HFF-Myc (cell line): ENCODE measurements around the gene SYNE2.

Experiments used
- DNase-seq: peaks from one replicate; pipeline ENCODE4 v3.0.0-alpha.2; 2011; ENCODE audit warnings: low read depth; ENCODE audit errors: extremely low read depth
- H3K4me3 ChIP-seq: replicated peaks from 2 replicates; pipeline ENCODE4 v1.5.1; 2011; ENCODE audit warnings: low read depth, mild to moderate bottlenecking, control low read depth, low read length
- CTCF ChIP-seq: IDR thresholded peaks from 2 replicates; pipeline ENCODE4 v1.5.1; 2012; ENCODE audit warnings: mild to moderate bottlenecking, low read depth, low read length, control low read depth; ENCODE audit errors: missing control alignments

The SYNE2 gene

DNA sequence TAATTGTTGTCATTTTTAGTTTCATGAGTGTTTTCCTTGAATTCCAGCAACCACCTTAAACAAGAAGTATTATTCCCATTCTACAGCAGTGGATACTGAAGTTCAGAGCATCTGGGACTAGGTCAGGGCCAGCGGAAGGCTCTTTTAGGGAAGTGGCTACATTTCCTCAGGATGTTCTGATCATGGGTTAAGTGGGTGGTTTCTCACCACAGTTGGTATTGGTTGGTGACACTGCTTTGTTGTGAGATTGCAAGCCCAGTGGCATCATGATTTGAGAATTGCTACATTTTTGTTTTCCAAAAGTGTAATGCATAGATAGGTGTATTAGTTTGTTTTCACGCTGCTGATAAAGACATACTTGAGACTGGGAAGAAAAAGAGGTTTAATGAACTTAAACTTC lies 47.1 kb downstream of the SYNE2 start:
- H3K4me3 ChIP-seq, result no peak overlapping the region
- no peak for TF ChIP-seq CTCF
- no peak for DNase-seq

DNA sequence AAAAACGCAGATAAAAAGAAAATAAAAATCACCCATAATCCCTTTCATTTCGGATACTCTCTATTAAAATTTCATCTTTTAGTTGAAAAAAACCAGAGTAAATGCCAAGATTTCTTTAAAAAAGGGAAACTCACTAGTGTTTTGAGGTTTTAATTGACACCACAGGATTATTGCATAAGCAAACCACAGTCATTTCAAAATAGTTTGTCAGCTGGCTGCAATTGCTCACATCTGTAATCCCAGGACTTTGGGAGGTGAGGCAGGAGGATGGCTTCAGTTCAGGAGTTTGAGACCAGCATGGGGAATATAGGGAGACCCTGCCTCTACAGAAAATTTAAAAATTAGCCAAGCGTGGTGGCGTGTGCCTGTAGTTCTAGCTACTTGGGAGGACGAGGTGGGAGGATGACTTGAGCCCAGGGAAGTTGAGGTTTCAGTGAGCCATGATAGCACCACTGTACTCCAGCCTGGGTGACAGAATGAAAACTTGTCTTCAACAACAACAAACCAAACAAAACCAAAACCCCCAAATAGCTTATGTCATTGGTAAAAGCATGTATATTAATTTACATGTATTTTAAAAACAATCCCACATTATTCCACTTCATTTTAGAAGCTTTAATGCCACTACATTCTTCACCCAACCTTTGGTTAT lies 48.8 kb downstream of the SYNE2 start:
- no peak overlapping the region for H3K4me3 ChIP-seq
- DNase-seq, result no peak
- no peak for TF ChIP-seq CTCF

DNA sequence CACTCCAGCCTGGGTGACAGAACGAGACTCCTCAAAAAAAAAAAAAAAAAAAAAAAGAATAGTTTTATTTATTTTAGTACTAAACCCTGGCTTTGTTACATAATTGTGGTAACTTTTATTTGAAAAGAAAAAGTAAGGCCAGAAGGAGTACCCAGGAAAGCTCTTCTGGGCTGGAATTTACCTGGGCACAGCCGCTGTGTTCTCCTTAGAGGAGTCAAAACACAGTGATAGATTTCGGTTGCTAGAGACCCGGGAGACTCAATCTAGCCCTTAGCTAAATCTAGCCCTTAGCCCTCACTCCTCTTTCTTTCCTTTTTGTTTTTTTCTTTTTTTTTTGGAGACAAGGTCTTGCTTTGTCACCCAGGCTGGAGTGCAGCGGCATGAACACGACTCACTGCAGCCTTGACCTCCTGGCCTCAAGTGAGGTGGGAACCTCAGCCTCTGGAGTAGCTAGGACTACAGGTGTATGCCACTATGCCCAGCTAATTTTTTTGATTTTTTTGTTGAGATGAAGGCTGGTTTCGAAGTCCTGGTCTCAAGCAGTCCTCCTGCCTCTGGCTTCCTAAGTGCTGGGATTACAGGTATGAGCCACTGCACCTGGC lies 49.7 kb downstream of the SYNE2 start:
- DNase-seq, result no peak
- no peak overlapping the region for H3K4me3 ChIP-seq
- TF ChIP-seq CTCF, result no peak

- no peak for TF ChIP-seq CTCF
- H3K4me3 ChIP-seq, result no peak overlapping the region
Measured at GRCh38 chr14:63904724-63905123, 51.9 kb downstream of the SYNE2 start.

GRCh38 chr14:63905370-63905769 lies 52.6 kb downstream of the SYNE2 start:
- DNase-seq, result no peak
- no peak overlapping the region for H3K4me3 ChIP-seq
- no peak for TF ChIP-seq CTCF

More at GRCh38 chr14:63904724-63905123, 51.9 kb downstream of the SYNE2 start:
- no peak for DNase-seq

GRCh38 chr14:63908667-63909264 lies 56.0 kb downstream of the SYNE2 start:
- no peak overlapping the region for H3K4me3 ChIP-seq
- no peak for DNase-seq
- no peak for TF ChIP-seq CTCF
